ENCODE measurements around the gene FAM53B.

Gene FAM53B

GRCh38 chr10:124707551-124707950 lies 36.6 kb downstream of the FAM53B start:
- no peaks in the 10 kb centered on the region for H3K9me3 ChIP-seq (ENCODE audit: control insufficient read depth, insufficient read depth, low read length)
- no peak overlapping the region for H3K27ac ChIP-seq (ENCODE audit: low read length)
- no CpG with 5 or more reads among the region's 8 CpGs for WGBS (ENCODE audit: insufficient coverage, insufficient read length)
- H3K27me3 ChIP-seq (ENCODE audit: control insufficient read depth, insufficient read depth, low read length) = no peaks in the 10 kb centered on the region
- no peak overlapping the region for H3K4me3 ChIP-seq (ENCODE audit: low read length)
- H3K36me3 ChIP-seq (ENCODE audit: control insufficient read depth, insufficient read depth, low read length) = no peaks in the 10 kb centered on the region; the same call in 1 of the 2 replicates
- peaks cover 10% of the 10 kb centered on the region for H3K4me1 ChIP-seq (ENCODE audit: control insufficient read depth, insufficient read depth, low read length)
- no peak for DNase-seq (ENCODE audit: low read depth, low spot score)

- no peak overlapping the region for H3K27ac ChIP-seq (ENCODE audit: low read length)
- no peak for DNase-seq (ENCODE audit: low read depth, low spot score)
- H3K27me3 ChIP-seq (ENCODE audit: control insufficient read depth, insufficient read depth, low read length) = no peaks in the 10 kb centered on the region
- no peaks in the 10 kb centered on the region for H3K9me3 ChIP-seq (ENCODE audit: control insufficient read depth, insufficient read depth, low read length)
- H3K4me1 ChIP-seq (ENCODE audit: control insufficient read depth, insufficient read depth, low read length) = peaks cover 10% of the 10 kb centered on the region
- H3K4me3 ChIP-seq (ENCODE audit: low read length) = no peak overlapping the region
- WGBS (ENCODE audit: insufficient coverage, insufficient read length) = no CpG with 5 or more reads among the region's 3 CpGs
- H3K36me3 ChIP-seq (ENCODE audit: control insufficient read depth, insufficient read depth, low read length) = no peaks in the 10 kb centered on the region; the same call in 1 of the 2 replicates
Measured at GRCh38 chr10:124707144-124707467, 37.1 kb downstream of the FAM53B start.

DNA sequence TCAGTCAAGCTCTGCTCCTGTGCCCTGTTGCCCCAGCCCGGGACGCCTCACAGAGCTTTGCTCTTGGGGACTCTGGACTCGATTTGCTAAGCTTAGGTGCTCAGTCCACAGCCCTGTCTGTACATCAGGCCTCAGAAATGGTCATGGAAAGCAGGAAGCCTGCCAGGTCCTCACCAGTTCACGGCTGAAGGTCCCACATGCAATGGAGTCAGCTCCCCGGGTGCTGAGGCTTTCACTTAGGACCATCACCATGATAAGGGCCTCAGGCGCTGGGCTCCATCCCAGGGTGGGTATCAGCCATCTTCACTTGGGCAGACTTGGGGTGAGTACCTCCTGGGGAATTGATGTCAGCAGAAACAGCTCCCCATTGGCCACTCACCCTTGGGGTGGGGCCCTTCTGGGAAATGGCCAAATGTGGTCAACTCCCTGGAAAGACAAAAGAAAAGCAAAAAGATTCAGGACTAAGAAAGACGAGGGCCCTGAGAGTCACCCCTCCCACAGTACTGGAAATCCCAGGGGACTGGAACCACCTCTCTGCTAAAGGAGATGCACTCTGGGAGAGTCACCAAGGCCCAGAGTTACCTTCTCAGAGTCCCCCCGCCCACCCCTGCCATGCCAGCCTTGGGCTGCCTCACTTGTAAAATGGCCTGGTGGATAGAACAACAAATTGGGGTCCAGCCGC lies 37.6 kb downstream of the FAM53B start:
- no peak for DNase-seq (ENCODE audit: low read depth, low spot score)
- WGBS (ENCODE audit: insufficient coverage, insufficient read length) = no CpG with 5 or more reads among the region's 9 CpGs
- peaks cover 10% of the 10 kb centered on the region for H3K4me1 ChIP-seq (ENCODE audit: control insufficient read depth, insufficient read depth, low read length)
- no peaks in the 10 kb centered on the region; the same call in 1 of the 2 replicates for H3K36me3 ChIP-seq (ENCODE audit: control insufficient read depth, insufficient read depth, low read length)
- no peaks in the 10 kb centered on the region for H3K27me3 ChIP-seq (ENCODE audit: control insufficient read depth, insufficient read depth, low read length)
- H3K27ac ChIP-seq (ENCODE audit: low read length) = no peak overlapping the region
- no peak overlapping the region for H3K4me3 ChIP-seq (ENCODE audit: low read length)
- no peaks in the 10 kb centered on the region for H3K9me3 ChIP-seq (ENCODE audit: control insufficient read depth, insufficient read depth, low read length)

DNA sequence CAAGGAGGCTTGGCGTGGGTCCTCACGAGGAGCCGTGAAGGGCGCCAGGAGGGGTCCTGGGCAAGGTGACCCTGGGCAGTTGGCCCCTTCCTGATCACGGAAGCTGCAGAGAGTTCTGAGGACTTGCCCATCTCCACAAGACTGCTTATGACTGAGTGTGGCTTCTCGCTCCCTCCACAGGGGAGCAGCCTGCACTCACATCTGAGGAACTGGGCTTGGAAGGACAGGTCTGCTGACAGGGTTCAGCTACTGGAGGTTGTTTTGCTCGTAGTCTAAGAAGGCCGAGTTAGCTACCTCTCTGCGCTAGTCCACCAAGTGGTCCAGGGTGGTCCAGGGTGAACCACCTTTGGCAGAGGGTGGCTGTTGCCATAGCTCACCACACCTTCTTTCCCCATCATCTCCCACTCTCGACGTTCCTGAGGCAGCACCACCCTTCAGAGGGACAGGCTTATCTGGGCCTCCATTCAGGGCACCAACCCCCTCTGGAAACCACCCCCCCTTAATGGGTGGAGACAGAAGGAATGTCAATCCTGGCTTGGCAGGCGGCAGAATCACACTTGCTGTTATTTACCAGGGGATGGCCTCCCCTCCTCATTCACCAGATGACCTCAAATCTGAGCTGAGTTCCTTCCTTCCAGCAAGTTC lies 38.2 kb downstream of the FAM53B start:
- Histone ChIP-seq H3K36me3 (ENCODE audit: control insufficient read depth, insufficient read depth, low read length) (no peaks in the 10 kb centered on the region; the same call in 1 of the 2 replicates), H3K27ac (ENCODE audit: low read length) (no peak overlapping the region), H3K4me3 (ENCODE audit: low read length) (no peak overlapping the region), H3K4me1 (ENCODE audit: control insufficient read depth, insufficient read depth, low read length) (peaks cover 10% of the 10 kb centered on the region), H3K27me3 (ENCODE audit: control insufficient read depth, insufficient read depth, low read length) (no peaks in the 10 kb centered on the region), H3K9me3 (ENCODE audit: control insufficient read depth, insufficient read depth, low read length) (no peaks in the 10 kb centered on the region)
- WGBS (ENCODE audit: insufficient coverage, insufficient read length) = no CpG with 5 or more reads among the region's 12 CpGs
- DNase-seq (ENCODE audit: low read depth, low spot score) = no peak

DNA sequence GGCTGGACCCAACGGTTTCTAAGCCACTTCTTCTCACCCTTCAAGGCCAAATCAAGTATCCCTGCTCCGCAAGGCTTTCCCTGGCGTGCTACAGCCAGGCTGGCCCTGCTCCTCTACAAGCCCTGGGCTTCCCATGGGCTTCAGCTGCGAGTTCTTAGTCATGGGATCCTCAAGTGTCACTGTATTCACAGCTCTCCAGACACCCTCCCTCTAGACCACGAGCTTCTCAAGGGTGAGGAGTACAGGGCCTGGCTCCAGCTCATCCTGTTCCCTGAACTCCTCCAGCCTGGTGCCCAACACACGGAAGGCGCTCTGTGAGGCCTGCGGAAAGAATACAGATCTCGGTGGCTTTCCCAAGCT lies 38.8 kb downstream of the FAM53B start:
- DNase-seq (ENCODE audit: low read depth, low spot score) = no peak
- H3K4me3 ChIP-seq (ENCODE audit: low read length) = no peak overlapping the region
- no peak overlapping the region for H3K27ac ChIP-seq (ENCODE audit: low read length)
- H3K4me1 ChIP-seq (ENCODE audit: control insufficient read depth, insufficient read depth, low read length) = peaks cover 10% of the 10 kb centered on the region
- WGBS (ENCODE audit: insufficient coverage, insufficient read length) = no CpG with 5 or more reads among the region's 9 CpGs
- H3K9me3 ChIP-seq (ENCODE audit: control insufficient read depth, insufficient read depth, low read length) = no peaks in the 10 kb centered on the region
- H3K27me3 ChIP-seq (ENCODE audit: control insufficient read depth, insufficient read depth, low read length) = no peaks in the 10 kb centered on the region
- H3K36me3 ChIP-seq (ENCODE audit: control insufficient read depth, insufficient read depth, low read length) = no peaks in the 10 kb centered on the region; the same call in 1 of the 2 replicates

- peak; percentile 33 for DNase-seq (ENCODE audit: low read depth, low spot score)
- no peak overlapping the region for H3K27ac ChIP-seq (ENCODE audit: low read length)
- no peak overlapping the region for H3K4me3 ChIP-seq (ENCODE audit: low read length)
- no peaks in the 10 kb centered on the region; the same call in 1 of the 2 replicates for H3K36me3 ChIP-seq (ENCODE audit: control insufficient read depth, insufficient read depth, low read length)
- peaks cover 10% of the 10 kb centered on the region for H3K4me1 ChIP-seq (ENCODE audit: control insufficient read depth, insufficient read depth, low read length)
- no peaks in the 10 kb centered on the region for H3K9me3 ChIP-seq (ENCODE audit: control insufficient read depth, insufficient read depth, low read length)
- no peaks in the 10 kb centered on the region for H3K27me3 ChIP-seq (ENCODE audit: control insufficient read depth, insufficient read depth, low read length)
- no CpG with 5 or more reads among the region's 11 CpGs for WGBS (ENCODE audit: insufficient coverage, insufficient read length)
Measured at GRCh38 chr10:124704428-124705380, 39.5 kb downstream of the FAM53B start.

GRCh38 chr10:124703778-124704427 lies 40.3 kb downstream of the FAM53B start:
- H3K9me3 ChIP-seq (ENCODE audit: control insufficient read depth, insufficient read depth, low read length) = no peaks in the 10 kb centered on the region
- no peak overlapping the region for H3K4me3 ChIP-seq (ENCODE audit: low read length)
- H3K27ac ChIP-seq (ENCODE audit: low read length) = no peak overlapping the region
- H3K27me3 ChIP-seq (ENCODE audit: control insufficient read depth, insufficient read depth, low read length) = no peaks in the 10 kb centered on the region
- H3K4me1 ChIP-seq (ENCODE audit: control insufficient read depth, insufficient read depth, low read length) = peaks cover 9% of the 10 kb centered on the region
- WGBS (ENCODE audit: insufficient coverage, insufficient read length) = no CpG with 5 or more reads among the region's 10 CpGs
- H3K36me3 ChIP-seq (ENCODE audit: control insufficient read depth, insufficient read depth, low read length) = no peaks in the 10 kb centered on the region; the same call in 1 of the 2 replicates
- no peak for DNase-seq (ENCODE audit: low read depth, low spot score)

DNA sequence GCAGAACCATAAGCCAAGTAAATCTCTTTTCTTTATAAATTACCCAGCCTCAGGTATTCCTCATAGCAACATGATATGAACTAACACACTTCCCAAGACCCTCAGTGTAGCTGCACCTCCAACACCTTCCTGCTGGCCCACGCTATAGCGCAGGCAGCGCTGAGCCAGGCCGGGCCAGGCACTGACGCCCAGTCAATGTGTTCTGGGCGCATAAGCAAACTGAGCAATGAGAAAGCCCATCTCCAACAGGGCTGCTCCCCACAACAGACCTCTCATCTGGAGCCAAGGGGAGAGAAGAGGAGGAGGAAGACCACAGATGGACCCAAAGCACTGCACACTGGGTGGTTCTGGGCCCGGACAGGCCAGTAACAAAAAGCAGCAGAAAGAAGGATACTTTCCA lies 40.8 kb downstream of the FAM53B start:
- no peaks in the 10 kb centered on the region for H3K9me3 ChIP-seq (ENCODE audit: control insufficient read depth, insufficient read depth, low read length)
- no peak overlapping the region for H3K27ac ChIP-seq (ENCODE audit: low read length)
- H3K27me3 ChIP-seq (ENCODE audit: control insufficient read depth, insufficient read depth, low read length) = no peaks in the 10 kb centered on the region
- no peak for DNase-seq (ENCODE audit: low read depth, low spot score)
- H3K4me1 ChIP-seq (ENCODE audit: control insufficient read depth, insufficient read depth, low read length) = peaks cover 9% of the 10 kb centered on the region
- no peak overlapping the region for H3K4me3 ChIP-seq (ENCODE audit: low read length)
- no peaks in the 10 kb centered on the region; the same call in 1 of the 2 replicates for H3K36me3 ChIP-seq (ENCODE audit: control insufficient read depth, insufficient read depth, low read length)
- WGBS (ENCODE audit: insufficient coverage, insufficient read length) = no CpG with 5 or more reads among the region's 7 CpGs

DNA sequence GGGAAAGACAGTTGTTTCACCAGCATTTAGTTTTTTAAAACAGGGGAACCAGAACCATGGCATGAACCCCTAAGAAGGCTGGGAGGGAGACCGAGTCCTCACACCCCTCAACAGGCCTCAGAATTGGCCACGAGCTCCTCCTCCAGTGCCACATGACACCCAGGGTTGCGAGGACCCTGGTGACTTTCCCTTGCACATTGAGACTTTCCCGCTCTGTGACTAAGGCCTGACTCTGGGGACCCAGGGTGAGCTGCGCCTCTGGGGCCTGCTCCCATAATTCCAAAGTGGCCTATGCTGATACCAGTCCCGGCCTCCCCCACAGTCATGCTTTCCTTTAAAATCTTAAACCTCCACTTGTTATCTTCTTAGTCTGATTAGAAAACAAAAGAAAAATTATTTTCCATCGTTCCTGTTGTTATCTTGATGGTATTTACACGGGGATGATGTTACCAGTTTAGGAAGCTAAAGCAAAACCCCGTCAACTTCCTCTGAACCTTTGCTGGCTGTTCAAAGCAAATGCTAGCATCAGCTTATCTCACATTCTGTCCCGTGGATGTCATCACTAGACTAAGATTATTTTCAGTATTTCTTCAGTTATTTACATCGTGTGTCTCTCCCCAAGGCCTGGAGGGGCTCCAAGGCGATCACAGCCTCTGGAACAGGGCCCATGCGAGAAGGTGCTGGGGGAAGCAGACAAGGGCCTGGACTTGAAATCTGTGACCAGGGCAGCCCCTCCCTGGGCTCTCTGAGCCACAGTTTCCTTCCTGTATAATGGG lies 42.1 kb downstream of the FAM53B start:
- no peak overlapping the region for H3K4me3 ChIP-seq (ENCODE audit: low read length)
- no CpG with 5 or more reads among the region's 13 CpGs for WGBS (ENCODE audit: insufficient coverage, insufficient read length)
- H3K27me3 ChIP-seq (ENCODE audit: control insufficient read depth, insufficient read depth, low read length) = no peaks in the 10 kb centered on the region
- peaks cover 11% of the 10 kb centered on the region for H3K4me1 ChIP-seq (ENCODE audit: control insufficient read depth, insufficient read depth, low read length)
- no peak overlapping the region for H3K27ac ChIP-seq (ENCODE audit: low read length)
- DNase-seq (ENCODE audit: low read depth, low spot score) = no peak
- no peaks in the 10 kb centered on the region for H3K9me3 ChIP-seq (ENCODE audit: control insufficient read depth, insufficient read depth, low read length)
- no peaks in the 10 kb centered on the region; the same call in 1 of the 2 replicates for H3K36me3 ChIP-seq (ENCODE audit: control insufficient read depth, insufficient read depth, low read length)
